Measurements from ENCODE around the gene ARHGAP23.
A peak's percentile ranks its signal among the peaks of the same experiment; 100 is the strongest.

The ARHGAP23 gene

DNA sequence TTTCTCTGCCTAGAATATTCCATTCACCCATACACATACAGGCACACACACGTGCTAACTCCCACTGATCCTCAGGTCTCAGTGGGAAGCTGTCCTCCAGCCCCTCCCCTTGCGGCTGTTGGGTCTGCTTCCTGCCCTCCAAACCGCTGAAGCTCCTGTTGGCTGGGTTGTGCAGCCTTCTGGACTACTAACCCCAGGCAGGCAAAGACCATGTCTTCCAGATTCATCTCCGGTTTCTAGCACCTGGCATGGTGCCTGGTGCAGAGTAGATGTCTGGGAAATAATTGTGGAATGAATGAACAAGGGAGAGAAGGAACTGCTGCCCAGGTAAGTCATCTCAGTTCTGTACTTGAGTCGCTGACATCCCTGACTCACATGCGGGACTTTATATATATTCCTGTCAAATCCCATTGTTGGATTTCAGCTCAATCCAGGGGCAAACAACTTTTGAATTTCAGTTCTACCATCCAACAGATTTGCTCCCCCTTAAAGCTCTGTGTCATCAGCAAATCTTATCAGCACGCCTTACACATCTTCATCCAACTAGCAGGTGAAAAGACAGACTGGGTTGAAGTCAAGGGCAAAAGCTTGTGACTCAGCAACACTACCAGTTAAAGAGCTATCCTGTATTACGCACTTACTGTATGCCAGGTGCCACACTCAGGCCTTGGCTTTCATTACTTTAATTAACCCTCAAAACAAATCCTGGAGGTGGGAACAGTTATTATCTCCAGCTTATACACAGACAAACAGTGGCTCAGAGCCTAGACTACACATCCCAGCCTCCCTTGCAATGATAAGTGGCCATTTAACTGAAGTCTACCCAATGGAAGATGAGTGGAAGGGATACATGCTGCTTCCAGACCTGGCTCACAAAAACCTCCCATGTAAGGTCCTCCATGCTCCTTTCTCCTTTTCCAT is 126.4 kb downstream of the ARHGAP23 start:
- DNase-seq = peak; percentile 80

DNA sequence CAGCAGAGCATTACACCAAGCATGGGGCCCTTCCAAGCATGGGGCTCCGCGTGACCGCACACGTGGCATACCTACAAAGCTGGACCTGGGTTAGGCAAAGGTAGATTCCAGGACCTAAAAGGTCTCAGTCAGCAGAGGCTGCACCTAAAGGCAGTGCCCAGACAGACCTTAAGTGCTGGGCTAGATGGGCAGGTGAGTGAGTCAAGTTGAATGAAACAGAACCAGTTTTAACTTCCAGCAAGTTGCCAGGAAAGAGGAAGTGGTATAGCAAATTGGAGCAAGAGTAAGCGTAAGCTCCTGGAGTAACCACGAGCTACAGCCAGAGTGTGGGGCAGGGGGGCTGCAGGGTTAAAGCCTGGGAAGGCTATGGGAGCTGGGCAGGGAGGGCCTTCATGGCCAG is 128.0 kb downstream of the ARHGAP23 start:
- no peak for DNase-seq

DNA sequence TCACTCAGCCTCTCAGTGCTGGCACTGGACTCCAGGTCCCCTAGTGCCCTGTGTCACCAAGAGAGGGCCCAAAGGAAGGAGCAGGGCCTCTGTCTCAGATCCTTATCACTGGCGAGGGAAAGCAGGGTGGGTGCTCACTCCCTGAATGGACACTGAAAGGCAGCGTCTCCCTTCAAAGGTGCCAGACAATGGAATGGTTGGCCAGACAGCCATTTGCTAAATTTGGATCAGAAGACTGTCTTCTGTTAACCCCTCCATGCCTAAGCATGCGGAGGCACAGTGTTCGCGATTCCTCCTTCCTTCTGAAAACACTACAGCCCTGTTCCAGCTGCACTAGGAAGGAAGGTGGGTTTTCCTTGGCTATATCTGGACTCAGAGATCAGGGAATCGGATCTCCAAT is 129.1 kb downstream of the ARHGAP23 start:
- no peak for DNase-seq

DNA sequence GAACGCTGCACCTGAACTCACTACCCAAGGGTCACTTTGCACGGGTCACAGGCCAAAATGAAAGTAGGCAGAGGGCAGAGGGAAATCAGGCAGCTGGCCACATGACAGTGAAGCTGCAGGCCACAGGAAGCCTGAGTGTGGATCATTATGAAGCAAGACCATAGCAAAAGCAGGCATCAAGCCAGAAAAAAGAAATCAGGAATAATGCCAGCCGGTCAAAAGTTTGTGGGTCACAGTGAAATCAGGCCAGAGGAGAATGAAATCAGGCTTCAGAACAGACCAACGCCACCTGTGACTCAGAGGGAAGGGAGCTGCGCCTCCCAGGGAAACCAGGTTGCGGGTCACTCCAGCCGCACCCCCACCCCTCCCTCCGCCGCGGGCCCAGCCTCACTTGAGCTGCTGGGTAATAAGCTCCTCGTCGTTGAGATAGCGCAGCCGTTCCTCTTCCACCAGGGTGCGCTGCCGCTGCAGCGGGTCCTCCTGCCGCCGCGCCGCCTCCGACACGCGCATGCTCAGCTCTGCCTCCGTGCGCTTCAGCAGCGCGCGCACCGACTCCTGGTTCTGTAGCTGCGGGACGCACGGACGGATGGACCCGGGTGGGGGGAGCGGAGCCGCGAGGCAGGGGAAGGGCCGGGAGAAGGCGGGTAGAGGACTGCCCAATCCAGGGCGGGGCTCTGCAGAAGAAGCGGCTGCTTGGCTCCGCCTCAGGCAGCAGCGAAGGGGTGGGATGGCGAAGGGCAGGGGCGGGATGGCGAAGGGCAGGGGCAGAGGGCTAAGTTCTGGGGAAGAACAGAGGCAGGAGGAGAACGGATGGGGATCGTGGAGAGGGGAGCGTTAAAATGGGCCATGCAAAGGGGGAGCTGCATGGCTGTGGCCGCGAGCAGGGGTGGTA is 129.8 kb downstream of the ARHGAP23 start:
- peak; percentile 93 for DNase-seq

DNA sequence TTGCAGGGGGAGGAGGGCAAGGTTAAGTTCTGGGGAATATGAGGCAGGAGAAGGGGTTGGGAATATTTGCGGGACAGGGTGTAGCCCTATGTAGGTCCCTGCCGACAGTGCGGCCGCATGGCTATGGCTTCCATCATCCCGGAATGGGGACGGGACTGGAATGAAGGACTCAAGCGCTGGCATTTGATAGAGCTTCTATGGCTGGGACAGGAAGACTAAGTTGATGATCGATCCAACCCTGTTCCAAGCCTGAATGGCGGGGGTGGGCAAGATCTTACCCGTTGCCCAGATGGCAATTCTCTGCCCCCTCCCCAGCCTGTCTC is 130.4 kb downstream of the ARHGAP23 start:
- DNase-seq = peak; percentile 9

DNA sequence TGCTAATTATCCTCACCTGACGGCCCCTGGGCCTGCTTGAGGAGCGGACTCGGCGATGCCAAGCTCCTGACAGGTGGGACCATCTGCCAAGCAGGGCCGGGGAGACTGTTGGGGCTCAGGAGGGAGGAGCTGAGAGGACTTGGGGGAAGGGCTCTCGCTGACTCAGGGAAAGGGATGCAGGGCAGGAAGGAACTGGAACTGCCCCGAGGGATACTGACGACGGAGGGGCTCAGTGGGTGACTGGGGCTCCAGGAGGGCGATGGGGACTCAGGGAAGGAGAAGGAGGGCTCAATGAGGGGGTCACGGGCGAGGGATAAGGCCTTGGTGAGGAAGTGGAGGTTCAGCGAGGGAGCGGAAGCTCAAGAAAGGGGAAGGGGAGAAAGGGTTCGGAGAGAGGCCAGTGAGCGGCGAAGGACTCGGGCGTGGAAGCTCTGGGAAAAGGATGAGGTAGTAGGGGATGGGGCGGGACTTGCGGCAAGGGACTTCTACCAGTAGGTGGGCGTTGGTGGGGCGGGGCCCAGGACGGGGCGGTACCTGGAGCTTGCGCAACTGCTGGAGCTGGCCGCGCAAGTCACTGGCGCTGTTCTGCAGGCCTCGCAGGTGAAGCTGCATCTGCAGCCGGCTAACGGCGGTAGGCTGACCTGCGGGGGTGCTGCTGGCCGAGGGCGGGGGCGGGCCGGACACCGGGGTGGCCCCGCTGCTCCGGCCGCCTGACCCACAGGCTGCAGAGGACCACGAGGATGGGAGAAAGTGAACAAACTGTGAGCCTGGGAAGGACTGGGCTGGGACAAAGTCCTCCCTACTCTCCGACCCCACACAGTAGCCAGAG is 131.0 kb downstream of the ARHGAP23 start:
- DNase-seq = peak; percentile 91

DNA sequence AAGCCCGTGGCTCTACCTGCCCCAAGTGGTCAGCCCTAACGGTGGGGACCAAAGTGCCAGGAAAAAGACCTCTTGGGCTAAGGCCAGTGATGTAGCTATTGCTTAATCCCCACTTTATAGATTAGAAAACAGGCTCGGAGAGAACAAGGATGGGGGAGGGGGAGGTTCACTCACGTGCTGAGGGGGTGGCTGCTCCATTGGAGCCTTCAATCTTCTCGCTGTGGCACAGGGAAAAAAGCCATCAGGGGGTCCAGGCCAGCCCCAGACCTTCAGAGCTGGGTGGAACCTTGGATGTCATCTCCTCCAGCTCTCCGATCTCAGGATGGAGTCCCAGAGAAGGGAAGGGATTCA is 131.6 kb downstream of the ARHGAP23 start:
- DNase-seq = no peak

DNA sequence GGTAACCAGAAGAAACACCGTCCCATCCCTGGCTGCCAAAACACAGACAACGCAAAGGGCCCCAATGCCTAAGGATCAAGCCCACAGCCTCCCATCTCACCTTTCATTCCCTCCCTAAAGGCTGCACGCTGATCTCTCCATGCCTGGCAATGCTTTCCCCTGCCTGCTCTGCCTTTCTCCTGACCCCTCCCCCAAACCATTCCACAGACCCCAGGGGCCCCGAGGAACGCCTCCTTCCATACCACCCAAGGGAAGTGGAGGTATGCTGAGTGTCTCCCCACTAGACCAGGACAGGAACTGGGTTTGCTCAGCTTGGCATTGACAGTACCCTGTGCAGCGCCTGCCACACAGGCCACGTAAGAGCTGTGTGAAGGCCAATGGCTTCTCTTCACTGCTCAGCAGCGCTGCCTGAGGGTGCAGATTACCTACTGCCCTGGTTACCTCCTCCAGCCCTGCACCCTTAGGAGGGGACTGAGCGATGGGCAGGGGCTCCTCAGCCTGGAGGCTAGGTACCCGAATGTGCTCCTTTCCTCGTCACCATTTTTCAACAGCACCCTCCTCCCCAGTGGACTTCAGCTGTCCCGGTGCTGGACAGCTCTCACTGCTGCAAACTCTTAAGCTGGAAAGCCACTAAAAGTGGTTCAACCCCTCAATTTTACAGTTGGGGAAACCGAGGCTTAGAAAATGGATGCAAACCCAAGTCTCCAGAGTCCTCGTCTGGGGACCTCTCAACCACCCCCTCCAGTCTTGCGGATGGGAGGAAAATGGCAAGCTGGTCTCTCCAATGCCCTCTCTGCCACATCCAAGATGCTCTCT is 132.4 kb downstream of the ARHGAP23 start:
- DNase-seq = no peak

DNA sequence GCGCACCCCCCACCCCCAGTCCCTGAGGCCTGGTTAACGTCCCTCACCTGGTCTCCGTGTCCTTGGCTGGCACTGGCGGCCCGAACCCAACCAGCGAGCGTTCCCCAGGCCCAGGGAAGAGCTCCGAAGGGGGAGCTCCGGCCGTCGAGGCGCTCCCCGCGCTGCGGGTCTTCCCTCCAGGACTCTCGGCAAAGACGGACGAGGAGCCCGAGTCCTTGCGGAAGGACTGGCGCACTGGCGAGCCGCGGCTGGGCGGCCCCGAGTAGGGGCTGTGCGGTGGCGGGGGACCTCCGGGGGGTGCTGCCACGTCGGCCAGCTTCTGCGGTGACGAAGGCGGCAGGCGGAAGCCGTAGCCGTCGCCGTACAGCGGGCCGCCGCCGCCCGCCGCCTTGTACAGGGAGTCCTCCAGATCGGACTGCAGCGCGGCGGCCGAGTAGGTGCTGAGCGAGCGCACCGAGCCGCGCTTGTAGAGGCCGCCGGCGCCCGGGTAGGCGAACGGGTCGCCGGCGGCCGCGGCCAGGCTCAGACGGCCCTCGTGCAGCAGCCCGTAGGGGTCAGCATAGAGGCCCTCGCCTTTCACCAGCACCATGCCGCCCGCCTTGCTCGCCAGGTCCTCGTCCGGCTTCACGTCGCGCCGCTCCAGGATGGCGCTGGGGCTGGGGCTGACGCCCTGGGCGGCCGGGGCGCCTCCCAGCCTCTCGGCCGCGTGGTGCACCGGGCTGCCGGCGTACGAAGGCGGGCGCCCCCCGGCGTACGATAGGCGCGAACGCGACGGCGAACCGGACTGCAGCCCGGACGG is 133.4 kb downstream of the ARHGAP23 start:
- DNase-seq = no peak
